Jurkat, Clone E6-1 (cell line): Measurements from ENCODE around the gene PPY.
A peak's percentile ranks its signal among the peaks of the same experiment; 100 is the strongest.
"Not testable (repeated sequence)": the region's sequence is repeated elsewhere in the genome, so short reads cannot be mapped to it uniquely, and the experiment has no call there.

Source experiments
- DNase-seq: peaks from one replicate; pipeline ENCODE4 v3.0.0-alpha.2; 2011; ENCODE audit warnings: low read depth, low spot score
- H3K4me3 ChIP-seq: 2 replicates; pipeline ENCODE4 v1.5.1; 2011; ENCODE audit warnings: mild to moderate bottlenecking, low read length, control low read depth, moderate library complexity

PPY gene

DNA sequence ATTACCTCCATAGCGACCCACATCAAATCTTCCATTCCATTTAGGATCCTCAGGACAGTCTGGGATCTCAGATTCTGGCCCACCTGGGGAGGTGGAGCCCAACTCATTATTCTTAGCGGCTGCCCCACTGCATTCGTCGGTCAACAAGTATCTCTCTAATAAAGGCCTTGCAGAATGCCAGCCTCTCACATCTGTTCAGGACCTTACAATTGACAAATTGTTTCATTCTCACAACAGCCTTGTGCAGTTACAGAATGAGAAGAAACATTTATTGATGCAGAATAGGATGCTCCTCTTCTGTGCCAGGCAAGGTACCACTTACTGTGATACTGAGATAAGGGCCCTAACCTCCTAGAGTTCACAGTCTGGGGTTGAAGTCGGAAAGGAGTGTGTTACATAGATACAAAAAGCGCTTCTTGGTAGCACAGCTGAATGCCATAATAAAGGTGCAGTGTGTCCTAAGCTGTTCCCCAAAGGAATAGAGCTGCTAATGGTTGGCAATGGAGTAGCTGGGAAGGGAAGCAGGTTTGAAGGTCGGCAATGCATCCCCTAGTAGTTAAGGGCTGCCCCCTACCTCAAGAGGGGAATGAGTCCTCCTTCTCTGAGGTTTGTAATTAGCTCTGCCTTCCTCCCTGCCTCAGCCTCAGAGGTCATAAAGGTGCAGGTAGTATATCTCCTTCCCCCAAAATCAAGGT, 32.6 kb downstream of the PPY start:
- no peak overlapping the region for H3K4me3 ChIP-seq
- DNase-seq: no peak

DNA sequence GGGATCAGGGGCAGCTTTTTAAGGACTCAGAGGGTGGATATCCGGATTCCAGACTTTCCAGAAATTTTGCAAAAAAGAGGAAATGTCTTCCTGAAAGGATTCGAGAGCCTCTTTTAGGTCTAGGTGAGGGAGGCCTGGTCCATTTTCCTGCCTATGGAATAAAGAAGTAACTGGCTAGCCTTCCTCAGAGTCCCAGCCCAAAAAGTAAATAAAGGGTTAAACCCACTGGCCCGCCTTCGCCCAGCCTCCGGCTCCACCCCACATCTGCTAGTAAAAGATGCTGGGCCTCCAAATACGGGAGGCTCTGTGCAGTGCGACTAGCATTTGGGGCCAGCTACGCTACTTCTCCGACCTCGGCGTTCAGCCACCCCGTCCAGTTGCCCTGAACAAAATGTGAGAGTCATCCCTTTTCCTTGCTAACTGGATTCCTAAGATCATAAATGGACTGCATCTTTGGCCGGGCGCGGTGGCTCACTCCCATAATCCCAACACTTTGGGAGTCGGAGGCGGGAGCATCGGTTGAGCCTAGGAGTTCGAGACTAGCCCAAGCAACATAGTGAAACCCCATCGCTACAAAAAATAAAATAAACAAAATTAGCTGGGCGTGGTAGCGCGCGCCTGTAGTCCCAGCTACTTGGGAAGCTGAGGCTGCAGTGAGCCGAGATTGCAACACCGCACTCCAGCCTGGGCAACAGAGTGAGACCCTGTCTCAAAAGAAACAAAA, 34.1 kb downstream of the PPY start:
- peak overlapping the region; percentile 48 for H3K4me3 ChIP-seq
- DNase-seq: peak; percentile 37

DNA sequence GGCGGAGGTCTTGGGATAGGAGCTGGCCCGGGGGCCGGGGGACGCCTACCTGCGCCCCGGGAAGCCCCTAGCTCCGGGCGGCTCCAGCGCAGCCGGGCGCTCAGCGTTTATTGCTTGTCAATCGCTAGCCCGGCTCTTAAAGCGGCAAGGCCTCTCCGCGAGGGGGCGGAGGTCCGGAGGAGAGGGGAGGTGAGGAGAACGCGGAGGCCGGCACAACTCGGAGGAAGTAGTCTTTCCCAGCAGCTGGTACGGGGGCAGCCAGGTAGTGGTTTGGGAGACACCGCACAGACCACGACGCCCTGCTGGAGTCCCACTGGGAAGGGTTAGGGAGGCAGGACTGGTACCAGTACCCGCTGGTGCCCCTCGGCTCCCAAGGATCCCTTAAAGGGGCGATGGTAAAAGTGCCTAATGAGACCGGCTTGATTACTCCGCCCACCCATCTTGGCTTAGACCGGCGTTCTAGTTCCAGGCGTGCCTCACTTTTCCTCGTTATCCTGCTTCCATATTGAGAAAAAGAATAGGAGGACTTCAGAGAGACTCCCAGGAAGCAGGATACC, 34.8 kb downstream of the PPY start, which contains the start of gene MPP2:
TSS of gene MPP2 (minus strand) at position 112 of the 557 bp plus-strand sequence. CDS start 3,076 bp downstream, outside the sequence.
- H3K4me3 ChIP-seq: peak within 1 kb of the TSS; percentile 48
- DNase-seq: peak; percentile 37

DNA sequence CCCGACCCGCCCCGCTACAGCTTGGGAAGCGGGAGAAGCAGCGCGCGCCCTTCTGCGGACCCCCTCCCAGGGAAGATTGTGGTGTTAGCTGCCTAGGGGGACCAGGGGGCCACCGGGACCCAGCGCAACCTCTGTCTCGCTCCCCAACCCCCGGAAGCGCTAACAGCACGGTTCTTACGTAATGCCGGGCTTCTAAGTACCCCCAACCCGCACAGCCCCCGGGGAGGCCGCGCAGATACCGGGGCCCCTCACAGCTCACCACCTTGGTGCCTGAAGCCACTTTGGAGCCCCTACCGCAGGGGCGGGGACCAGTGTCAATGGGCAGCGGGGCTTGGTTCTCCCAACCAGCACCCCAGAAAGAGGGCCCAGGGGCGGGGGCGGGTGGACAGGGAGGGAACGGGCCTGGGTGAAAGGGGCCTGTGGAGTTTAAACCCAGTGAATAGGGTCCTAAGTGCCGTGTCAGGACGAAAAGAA, 35.3 kb downstream of the PPY start:
- no peak for DNase-seq
- H3K4me3 ChIP-seq: peak overlapping the region; percentile 48

DNA sequence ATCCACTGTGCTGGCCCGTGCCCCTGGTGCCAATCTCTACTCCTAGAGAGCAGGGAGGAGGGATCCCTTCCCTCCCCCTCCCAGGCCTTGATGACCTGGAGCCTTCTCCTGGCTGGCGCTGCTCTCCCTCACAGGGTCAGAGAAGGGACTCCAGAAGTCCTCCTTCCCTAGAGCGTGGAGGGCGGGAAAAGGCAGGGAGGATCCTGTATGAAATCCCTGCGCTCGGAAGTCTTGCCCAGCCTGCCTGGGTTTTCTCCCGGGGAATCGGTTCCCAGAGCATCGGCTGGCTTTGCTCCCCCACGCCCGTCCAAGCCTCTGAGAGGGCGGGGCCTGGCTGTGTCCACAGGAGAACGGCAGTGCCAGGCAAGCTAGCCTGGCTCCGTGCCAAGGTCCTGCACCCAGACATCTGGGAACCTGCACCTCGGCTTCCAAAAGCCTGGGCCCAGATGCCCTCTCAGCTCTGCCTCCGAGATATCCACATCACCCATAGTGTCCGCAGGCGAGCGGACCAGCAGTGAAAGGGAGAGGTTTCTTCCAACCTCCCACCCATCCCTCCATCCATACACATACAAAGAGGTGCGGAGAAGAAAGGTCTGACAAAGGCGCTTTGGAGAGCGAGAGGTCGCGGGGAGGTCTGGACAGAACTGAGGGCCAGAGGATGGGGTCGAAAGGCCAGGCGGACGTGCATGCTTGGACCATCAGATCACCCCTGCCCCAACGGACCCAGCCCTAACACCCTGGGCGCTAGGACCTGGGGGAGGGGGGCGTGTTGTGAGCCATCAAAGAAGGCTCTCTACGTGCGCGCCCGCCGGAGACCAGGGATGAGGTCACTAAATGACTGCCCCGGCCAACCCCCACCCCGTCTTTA, 36.1 kb downstream of the PPY start:
- peak overlapping the region; percentile 48 for H3K4me3 ChIP-seq
- no peak for DNase-seq

DNA sequence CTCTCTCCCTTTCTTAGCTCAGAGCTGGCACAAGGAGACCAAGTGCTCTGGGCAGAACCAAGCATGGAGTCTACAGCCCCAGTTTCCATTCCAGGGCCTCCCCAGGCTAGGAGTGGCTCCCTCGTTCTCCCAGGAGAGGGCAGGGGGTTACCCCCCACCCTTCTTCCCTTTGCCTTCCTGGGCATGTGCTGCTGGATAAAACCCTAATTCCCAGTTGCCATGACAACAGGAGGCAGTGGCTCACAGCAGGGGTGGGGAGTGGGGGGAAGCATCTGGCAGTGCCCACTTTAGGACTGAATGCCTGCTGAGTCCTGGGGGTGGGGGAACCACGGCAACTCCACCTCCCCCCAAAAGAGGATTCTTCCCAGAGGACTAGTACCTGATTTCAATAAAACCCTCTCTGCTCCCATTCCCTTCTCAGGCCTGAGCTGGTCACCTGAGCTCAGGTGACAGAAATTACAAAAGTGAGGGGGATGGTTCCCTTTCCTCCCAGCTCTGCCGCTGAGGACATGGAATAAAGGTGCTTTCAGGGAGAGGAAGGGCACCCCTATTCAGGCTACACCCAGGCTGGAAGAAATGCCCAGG, 36.8 kb downstream of the PPY start:
- H3K4me3 ChIP-seq: no peak overlapping the region
- no peak for DNase-seq

DNA sequence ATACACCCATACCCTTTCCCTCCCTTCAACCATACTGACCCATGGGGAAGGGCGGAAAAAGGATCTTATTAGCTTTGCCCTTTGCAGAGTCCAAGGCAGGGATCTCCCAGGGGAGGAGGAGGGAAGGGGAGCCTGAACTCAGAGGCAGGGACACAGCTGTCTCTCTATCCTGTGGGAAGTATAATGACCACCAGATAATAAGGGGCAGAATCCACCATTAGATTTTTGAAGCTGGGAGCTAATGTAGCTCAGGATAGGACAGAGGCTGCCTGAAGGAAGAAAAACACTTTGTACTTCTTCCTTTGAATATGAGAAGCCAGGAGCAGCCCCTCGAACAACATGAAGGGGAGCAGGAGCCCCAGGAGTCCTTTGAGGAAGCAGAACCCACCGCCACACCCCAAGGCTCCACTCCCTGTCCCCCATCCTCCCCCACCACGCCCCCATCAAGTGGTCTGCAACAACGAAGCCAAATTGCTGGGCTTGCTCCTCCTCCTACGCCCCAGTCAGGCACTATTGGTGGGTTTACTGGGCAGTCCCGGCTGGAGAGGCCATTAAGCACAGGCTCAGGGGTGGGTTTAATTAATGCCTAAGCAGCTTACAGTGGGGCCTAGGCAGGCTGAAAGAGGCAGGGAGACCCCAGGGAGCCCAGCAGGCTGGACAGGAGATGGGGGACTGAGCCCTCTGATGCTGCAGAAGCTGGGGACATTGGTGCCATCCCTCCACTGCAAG, 40.3 kb downstream of the PPY start:
- DNase-seq: no peak
- no peak overlapping the region for H3K4me3 ChIP-seq

DNA sequence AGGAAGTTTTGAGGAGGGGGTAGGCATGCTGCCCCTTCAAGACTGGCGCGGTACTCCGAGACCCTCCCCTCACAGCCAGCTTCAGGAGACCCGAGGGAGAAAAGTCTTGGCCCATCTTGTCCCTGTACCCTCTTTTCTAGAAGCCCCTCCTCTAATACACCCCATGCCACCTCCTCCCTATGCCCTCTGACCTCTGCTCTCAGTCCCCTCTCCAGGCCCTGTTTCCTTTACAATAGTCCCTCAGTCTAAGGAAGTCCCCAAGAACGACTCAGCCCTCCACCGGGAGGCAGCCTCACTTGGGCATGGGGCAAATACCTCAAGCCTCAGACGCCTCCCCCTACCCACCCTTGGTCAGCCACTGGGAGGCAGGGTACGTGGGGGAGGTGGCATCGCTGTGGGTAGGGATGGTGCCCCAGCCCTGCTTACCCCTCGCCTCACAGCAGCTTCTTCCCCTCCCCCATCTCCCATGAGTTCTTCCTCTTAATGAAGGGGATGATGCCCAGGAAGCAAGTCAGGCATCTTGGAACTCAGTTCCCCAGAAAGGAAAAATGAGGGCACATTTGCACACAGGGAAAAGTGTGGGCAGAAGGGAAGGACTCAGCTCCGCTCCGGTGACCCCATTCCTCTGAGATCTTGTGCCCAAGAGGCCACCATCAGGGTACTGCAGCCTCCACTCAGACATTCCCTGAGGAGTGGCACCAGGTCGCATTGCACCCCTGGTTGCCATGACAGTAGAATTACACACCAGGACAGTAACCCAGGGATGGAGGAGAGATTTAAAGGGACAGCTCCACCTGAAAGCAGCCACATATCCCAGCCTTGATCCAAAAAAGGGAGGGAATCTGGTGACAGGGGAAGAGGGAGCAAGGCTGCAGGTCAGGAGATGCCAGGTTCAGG, 41.2 kb downstream of the PPY start:
- H3K4me3 ChIP-seq: peak overlapping the region; percentile 53
- no peak for DNase-seq

DNA sequence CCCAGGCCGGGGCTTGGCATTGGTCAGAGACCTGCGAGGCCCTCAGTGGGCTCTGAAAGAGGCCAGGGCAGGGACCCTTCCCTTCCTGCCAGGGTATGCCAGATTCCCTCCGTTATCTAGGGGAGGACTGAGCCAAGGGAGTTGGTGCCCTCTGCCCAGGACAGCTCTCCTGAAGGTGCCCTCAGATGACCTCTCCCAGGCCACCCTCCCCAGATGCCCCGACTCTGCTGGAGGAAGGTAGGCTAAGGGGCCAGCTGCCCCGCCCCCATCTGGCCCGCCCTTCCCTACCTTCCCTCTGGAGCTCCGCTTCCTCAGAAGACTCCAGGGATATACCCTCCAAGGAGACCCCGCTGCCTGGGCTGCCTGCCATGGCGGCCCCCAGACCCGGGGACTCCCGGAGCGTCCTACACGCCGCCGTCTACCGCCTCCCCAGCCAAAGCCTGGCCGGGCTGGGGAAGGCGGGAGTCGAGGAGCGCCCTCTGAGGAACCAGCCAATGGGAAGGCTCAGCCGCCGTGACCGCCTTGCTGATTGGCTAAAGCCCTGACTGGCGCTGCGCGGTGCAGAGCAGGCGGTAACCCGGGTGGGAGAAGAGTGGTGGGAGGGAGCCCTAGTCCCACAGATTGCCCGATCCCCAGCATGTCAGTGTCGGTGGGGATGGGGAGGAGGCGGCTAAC, 42.0 kb downstream of the PPY start:
- DNase-seq: peak; percentile 81
- peak overlapping the region; percentile 53 for H3K4me3 ChIP-seq

DNA sequence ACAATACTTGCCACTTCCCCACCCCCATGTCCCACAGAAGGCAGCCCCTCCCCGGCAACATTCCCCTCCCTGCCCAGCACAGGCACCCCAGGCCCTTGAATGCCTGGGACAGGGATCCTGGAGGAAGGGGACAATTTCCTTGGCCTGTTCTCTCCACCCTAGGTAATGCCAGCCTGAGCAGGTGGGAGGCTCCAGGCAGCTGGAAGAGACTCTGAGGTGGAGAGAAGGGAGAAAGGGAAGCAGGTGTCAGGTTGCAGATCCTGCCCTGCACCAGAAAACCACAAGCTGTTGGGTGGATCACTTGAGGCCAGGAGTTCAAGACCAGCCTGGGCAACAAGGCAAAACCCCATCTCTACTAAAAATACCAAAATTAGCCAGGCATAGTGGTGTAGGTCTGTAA, 43.8 kb downstream of the PPY start:
- no peak overlapping the region for H3K4me3 ChIP-seq
- DNase-seq: no peak

DNA sequence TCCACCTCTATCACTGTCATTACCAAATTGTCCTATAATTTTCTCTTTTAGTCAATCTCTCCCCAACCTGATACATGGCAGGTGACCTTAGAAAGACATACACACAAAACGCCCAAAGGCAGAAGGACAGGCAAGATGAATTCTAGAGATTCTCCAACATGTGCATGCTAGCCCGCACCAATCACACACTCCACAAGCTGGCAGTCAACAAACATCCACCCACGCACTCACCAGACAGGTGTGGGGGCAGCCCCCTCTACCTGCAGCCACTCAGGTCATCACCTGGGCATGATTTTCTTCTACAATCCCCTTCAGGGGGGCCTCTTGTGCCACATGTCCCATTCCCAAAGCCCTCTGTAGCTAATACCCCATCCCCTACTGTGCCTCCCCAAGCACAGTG, 44.4 kb downstream of the PPY start:
- DNase-seq: no peak
- no peak overlapping the region for H3K4me3 ChIP-seq

DNA sequence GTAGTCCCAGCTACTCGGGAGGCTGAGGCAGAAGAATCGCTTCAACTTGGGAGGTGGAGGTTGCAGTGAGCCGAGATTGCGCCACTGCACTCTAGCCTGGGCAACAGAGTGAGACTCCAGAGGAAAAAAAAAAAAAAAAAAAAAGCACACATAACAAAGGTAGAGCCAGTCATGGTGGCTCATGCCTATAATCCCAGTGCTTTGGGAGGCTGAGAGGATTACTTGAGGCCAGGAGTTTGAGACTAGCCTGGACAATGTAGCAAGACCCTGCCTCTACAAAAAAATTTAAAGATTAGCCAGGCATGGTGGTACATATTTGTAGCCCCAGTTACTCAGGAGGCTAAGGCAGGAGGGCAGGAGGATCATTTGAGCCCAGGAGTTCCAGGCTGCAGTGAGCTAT, 47.8 kb downstream of the PPY start:
- not testable (repeated sequence) for DNase-seq, H3K4me3 ChIP-seq

DNA sequence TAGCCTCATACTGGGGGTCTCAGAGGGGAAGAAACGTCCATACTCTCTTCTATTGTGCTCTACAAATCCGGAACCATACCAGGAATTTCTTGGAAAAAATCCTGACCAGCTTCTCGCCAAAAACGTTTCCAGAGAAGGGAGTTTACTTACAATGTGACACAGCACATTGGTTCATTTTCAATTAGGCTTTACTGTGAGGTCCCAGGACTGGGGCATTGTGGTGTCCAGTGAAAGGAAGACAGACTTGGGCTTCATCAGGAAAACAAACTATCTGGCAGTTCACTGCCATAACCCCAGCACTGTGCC, 49.7 kb downstream of the PPY start:
- no peak overlapping the region for H3K4me3 ChIP-seq
- no peak for DNase-seq

DNA sequence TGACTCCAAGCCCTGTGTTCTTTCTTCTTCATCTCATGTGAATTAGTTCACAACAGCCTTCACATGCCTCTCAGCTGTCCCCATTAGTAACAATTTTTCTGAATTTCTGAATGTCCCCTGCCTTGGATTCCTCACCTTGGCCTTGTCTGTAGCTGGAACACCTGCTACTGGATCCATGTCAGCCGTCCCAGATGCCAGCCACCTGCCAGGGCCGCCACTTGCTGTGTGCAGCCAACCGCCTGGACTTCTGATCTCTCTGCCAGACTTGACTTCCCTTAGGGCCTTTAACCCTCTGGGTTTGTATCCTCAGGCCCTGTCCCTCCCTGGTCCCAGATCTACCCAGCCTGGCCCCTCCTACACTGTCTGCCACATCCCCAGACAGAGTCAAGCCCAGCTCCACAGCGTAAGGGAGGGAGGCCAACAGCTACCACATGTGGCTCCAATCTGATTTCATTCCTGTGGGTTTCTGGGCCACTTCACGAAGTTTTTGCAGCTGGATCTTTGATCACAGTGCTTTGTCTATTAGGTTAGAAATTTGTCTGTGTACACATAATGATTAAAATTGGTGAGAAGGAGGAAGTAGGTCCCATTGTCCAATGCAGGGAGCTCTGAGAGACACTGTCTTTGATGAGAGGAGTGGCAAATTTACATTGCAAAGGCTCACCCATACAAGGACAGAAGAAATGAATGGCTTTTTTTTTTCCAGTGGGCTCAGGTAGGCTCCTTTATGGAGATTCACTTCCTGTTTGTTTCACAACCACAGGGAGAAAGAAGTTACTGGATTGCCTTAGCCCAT, 50.2 kb downstream of the PPY start:
- DNase-seq: no peak
- no peak overlapping the region for H3K4me3 ChIP-seq
